Measurements from ENCODE around the gene CNTN4.

DNA sequence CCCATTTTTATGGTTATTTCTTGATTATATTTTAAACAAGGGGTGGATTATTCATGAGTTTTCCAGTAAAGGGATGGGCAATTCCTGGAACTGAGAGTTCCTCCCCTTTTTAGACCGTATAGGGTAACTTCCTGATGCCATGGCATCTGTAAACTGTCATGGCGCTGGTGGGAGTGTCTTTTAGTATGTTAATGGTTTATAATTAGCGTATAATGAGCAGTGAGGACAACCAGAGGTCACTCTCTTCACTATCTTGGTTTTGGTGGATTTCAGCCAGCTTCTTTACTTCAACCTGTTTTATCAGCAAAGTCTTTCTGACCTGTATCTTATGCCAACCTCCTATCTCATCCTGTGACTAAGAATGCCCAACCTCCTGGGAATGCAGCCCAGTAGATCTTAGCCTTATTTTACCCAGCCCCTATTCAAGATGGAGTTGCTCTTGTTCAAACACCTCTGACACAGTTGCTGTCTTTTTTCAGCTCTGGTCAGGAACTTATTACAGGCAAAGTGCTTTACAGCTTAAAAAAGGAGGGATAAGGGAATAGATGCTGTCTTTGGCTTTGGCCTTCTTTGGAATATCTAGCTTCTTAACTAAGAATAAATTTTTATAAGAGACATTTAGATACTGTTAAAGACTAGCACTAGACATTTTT, 257.8 kb downstream of the CNTN4 start:
- no peak for TF ChIP-seq CTCF (IDR thresholded peaks at IDR 0.05)
- no peak for TF ChIP-seq POLR2A (IDR thresholded peaks at IDR 0.05; ENCODE audit: low read depth)
- TF ChIP-seq POLR2AphosphoS5 (IDR thresholded peaks at IDR 0.05) = no peak
- no peak for TF ChIP-seq EP300 (IDR thresholded peaks at IDR 0.05)
